Activated naive CD4-positive, alpha-beta T cell treated with anti-CD3 and anti-CD28 coated beads, Interleukin-2, amount 50 U/mL, for 24 hours (primary cell): ENCODE data around the gene ERBB3.

ENCODE experiments used
- H3K27ac Mint-ChIP-seq: one replicate; pipeline ENCODE4 v1.8.0; 2021; ENCODE audit warnings: mild to moderate bottlenecking, mixed read lengths
- H3K27me3 Mint-ChIP-seq: one replicate; pipeline ENCODE4 v1.8.0; 2021; ENCODE audit warnings: mixed read lengths
- H3K36me3 Mint-ChIP-seq: one replicate; pipeline ENCODE4 v1.8.0; 2021; ENCODE audit warnings: mixed read lengths
- H3K4me1 Mint-ChIP-seq: one replicate; pipeline ENCODE4 v1.8.0; 2021; ENCODE audit warnings: mixed read lengths
- H3K4me3 Mint-ChIP-seq: one replicate; pipeline ENCODE4 v1.8.0; 2021; ENCODE audit warnings: mild to moderate bottlenecking, mixed read lengths
- H3K9me3 Mint-ChIP-seq: one replicate; pipeline ENCODE4 v1.8.0; 2021; ENCODE audit warnings: mixed read lengths

The ERBB3 gene

DNA sequence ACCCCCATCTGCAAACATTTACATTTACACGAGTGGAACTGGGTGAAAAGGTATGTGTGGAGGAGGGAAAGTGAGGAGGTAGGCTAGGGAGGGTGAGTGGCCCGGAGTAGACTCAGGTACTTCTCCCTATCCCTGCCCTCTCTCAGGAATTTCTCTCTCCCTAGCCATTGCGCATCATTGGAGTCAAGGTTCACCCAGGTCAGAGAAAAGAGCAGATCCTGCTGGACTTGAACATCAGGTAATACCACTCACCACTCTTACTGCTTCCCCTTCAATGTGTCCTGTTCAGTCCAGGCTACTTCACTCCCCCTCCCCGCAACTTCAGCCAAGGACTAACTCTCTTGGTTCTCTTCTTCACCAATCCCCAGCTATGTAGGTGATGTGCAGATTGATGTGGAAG lies 50.9 kb downstream of the ERBB3 start:
- Mint-ChIP-seq H3K27ac (peak overlapping the region; percentile 83), H3K36me3 (peaks cover 14% of the 10 kb centered on the region), H3K27me3 (no peaks in the 10 kb centered on the region), H3K4me1 (peaks cover 70% of the 10 kb centered on the region), H3K9me3 (no peaks in the 10 kb centered on the region), H3K4me3 (peak overlapping the region; percentile 3)

DNA sequence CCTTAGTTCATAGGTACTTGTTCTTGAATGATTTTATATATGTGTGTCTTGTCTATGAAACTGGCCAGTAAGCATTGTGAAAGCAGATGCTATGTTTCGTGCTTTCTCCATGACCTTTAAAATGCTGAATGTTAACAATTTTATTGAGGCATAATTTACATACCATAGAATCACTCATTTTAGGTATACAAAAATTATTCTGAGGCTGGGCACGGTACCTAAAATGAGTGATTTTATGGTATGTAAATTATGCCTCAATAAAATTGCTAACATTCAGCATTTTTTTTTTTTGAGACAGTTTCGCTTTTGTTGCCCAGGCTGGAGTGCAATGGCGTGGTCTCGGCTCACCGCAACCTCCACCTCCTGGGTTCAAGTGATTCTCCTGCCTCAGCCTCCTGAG lies 54.9 kb downstream of the ERBB3 start:
- H3K36me3 Mint-ChIP-seq: peaks cover 33% of the 10 kb centered on the region
- no peak overlapping the region for H3K4me3 Mint-ChIP-seq
- no peaks in the 10 kb centered on the region for H3K9me3 Mint-ChIP-seq
- H3K4me1 Mint-ChIP-seq: peaks cover 77% of the 10 kb centered on the region
- no peak overlapping the region for H3K27ac Mint-ChIP-seq
- H3K27me3 Mint-ChIP-seq: no peaks in the 10 kb centered on the region

DNA sequence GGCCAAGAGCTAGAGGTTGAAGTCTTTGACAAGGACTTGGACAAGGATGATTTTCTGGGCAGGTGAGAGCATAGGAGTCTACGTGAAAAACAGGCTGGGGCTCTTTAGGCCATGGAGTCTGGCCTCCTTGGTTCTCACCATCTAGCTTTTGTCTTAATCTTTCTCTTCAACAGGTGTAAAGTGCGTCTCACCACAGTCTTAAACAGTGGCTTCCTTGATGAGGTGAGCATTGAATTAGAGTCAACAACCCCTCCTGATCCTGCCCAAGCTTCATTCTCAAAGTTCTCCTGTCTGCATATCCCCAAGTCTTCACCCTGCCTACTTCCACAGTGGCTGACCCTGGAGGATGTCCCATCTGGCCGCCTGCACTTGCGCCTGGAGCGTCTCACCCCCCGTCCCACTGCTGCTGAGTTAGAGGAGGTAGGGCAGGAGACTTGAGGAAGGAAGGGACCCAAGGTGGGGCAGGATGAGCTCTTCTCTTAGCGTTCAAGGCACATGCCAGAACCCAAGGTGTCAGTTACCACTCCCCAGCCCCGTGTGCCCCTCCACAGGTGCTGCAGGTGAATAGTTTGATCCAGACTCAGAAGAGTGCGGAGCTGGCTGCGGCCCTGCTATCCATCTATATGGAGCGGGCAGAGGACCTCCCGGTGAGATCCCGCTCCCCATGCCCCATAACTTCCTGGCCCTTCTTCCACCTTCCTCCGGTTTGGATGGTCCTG lies 58.0 kb downstream of the ERBB3 start:
- Mint-ChIP-seq H3K9me3 (no peaks in the 10 kb centered on the region), H3K4me1 (peaks cover 63% of the 10 kb centered on the region), H3K4me3 (peak overlapping the region; percentile 33), H3K36me3 (peaks cover 40% of the 10 kb centered on the region), H3K27me3 (no peaks in the 10 kb centered on the region), H3K27ac (peak overlapping the region; percentile 85)

DNA sequence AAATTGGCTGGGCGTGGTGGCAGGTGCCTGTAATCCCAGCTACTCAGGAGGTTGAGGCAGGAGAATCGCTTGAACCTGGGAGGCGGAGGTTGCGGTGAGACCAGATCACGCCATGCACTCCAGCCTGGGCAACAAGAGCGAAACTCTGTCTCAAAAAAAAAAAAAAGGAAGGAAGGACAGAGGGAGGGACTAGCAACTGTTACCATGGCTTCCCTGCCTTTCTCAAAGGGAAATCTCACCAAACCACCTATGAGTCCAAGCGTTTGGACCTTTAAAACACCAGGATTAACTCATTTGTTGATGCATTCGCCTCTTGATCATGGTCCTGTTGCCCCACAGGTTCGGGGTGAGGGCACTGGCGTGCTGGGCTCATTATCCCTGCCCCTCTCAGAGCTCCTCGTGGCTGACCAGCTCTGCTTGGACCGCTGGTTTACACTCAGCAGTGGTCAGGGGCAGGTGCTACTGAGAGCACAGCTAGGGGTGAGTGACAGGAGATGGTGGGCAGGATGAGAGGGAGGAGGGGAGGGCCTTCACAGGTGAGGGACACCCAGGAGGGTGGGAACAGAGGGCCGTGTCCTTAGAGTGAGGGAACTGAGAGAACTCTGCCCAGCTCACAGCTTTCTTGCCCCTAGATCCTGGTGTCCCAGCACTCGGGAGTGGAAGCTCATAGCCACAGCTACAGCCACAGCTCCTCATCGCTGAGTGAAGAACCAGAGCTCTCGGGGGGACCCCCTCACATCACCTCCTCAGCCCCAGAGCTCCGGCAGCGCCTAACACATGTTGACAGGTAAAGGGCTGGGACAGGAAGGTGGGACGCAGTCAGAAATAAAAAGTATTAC lies 62.2 kb downstream of the ERBB3 start:
- H3K9me3 Mint-ChIP-seq: no peaks in the 10 kb centered on the region
- no peak overlapping the region for H3K4me3 Mint-ChIP-seq
- H3K27ac Mint-ChIP-seq: peak overlapping the region; percentile 88
- H3K27me3 Mint-ChIP-seq: no peaks in the 10 kb centered on the region
- peaks cover 31% of the 10 kb centered on the region for H3K36me3 Mint-ChIP-seq
- peaks cover 50% of the 10 kb centered on the region for H3K4me1 Mint-ChIP-seq

DNA sequence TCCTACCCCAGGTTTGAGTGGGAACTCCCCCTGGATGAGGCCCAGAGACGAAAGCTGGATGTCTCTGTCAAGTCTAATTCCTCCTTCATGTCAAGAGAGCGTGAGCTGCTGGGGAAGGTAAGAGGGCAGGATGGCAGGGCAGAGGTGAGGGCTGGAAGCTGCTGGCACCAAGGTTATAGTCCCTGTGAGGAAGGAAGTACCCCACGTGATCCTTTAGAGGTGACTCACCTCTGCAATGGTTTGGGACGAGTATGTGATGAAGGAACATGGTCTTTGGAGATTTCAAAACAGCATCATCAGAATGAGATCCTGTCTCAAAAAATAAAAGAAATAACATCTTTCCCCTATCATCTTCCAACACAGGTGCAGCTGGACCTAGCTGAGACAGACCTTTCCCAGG lies 63.3 kb downstream of the ERBB3 start:
- no peaks in the 10 kb centered on the region for H3K9me3 Mint-ChIP-seq
- H3K36me3 Mint-ChIP-seq: peaks cover 25% of the 10 kb centered on the region
- H3K27me3 Mint-ChIP-seq: no peaks in the 10 kb centered on the region
- peaks cover 41% of the 10 kb centered on the region for H3K4me1 Mint-ChIP-seq
- peak overlapping the region; percentile 9 for H3K4me3 Mint-ChIP-seq
- peak overlapping the region; percentile 88 for H3K27ac Mint-ChIP-seq

DNA sequence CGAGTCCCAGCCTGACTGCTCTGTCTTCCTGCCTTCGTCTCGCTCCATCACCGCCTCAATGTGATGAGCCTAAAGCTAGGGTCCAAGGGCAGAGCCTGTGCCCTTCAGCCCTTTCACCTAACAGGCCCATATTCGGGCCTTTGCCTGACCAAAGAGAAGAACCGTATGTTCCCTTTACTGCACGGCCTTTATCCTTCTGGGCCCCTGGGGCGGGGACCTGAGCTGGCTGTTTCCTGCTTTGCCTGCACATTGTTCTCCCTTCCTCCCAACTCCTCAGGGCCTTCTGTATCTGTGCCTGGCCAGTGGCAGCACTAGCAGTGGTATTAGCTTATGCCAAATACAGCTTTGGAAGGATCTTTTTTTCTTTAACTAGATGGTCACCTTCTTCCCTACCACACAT lies 63.9 kb downstream of the ERBB3 start:
- Mint-ChIP-seq H3K27me3 (no peaks in the 10 kb centered on the region), H3K9me3 (no peaks in the 10 kb centered on the region), H3K4me1 (peaks cover 34% of the 10 kb centered on the region), H3K36me3 (peaks cover 19% of the 10 kb centered on the region), H3K27ac (peak overlapping the region; percentile 88), H3K4me3 (no peak overlapping the region)

DNA sequence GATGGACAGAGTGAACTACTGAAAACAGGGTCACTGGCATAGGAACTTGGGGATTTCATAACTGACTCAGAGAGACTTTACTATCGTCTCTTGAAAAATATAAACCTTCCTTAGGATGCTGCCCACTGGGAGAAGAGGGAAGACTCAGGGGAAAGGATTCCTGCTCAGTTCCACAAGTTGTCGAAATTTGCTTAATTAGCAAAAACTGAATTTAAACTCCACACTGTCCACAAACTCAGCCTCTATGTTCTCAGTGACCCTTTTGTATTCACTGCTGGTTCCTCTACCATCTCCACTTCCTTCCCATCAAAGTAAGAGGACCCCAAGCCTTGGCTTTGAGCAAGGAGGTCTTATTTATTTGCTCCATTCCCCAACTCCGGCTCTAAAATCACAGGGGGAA lies 65.3 kb downstream of the ERBB3 start:
- Mint-ChIP-seq H3K4me1 (peaks cover 32% of the 10 kb centered on the region), H3K36me3 (peaks cover 13% of the 10 kb centered on the region), H3K4me3 (no peak overlapping the region), H3K27ac (no peak overlapping the region), H3K27me3 (no peaks in the 10 kb centered on the region), H3K9me3 (no peaks in the 10 kb centered on the region)

DNA sequence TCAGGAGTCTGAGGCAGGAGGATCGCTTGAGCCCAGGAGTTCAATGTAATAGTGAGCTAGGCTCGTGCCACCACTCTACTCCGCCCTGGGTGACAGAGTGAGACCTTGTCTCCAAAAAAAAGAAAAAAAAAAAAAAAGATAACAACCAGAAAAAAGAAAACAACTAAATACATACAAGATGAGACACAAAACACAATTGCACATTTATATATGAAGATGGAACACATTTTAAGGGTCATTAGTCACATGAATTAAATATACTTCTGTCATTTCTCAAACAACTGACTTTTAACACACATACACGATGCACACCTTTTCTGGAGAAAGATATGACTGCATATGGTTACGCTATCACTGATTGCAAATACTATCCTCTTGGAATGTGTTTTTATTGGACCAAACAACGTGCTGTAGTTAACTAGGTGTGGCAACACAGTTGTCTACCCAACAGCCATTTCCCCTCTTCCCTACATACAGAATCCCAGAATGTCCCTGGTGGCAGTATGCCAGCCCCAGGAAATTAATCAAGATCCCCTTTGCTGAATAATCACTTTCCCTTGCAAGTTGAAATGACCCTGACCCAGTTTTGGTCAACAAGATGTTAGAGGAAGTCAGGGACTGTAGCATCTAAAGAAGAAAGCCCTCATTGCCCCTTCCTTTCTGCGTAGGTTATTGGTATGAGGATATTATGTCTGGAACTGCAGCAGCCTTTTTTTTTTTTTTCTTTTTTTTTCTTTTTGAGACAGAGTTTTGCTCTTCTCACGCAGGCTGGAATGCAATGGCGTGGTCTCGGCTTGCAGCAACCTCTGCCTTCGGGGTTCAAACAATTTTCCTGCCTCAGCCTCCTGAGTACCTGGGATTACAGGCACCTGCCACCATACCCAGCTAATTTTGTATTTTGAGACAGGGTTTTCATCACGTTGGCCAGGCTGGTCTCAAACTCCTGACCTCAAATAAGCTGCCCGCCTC lies 66.8 kb downstream of the ERBB3 start:
- H3K4me1 Mint-ChIP-seq: peaks cover 36% of the 10 kb centered on the region
- H3K27me3 Mint-ChIP-seq: no peaks in the 10 kb centered on the region
- H3K4me3 Mint-ChIP-seq: no peak overlapping the region
- no peak overlapping the region for H3K27ac Mint-ChIP-seq
- peaks cover 5% of the 10 kb centered on the region for H3K36me3 Mint-ChIP-seq
- H3K9me3 Mint-ChIP-seq: no peaks in the 10 kb centered on the region

DNA sequence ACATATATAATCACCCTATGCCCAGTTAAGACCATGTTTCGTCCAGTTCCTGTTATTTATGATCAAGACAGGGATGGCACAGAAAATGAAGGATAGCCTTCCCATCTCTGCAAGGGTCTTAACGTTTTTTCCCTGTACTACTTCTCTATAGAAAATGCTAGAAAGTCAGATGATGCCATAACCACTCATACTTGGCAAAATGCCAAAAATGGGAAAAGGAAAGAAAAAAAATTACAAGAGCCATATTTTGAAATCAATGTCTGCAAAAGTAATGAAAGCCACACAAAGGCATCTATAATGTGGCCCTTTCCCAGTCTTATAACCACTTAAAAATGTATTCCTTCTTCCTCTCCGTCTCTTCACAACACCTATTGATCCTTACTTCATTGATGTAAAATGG lies 70.6 kb downstream of the ERBB3 start:
- H3K4me1 Mint-ChIP-seq: peaks cover 29% of the 10 kb centered on the region

DNA sequence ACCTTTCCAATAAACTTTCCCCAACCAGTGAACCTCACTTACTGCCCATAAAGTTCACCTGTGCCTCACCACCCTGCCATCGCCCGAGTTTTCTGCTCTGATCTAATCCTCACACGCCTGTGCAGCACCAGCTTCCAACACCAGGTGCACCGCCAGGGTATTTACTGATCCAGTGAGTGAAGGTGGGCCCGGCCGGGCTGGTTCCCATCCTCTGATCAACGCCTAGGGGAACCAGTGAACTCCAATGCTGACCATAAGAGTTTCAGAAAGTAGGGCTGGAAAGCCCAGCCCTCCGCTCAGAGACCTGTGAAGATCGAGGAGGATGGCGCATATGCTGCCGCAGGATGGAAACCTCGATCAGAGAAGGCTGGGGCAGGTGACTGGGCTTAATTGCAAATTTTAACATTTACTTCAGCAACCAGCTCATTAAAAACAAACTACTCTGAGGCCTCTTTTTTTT lies 71.7 kb downstream of the ERBB3 start:
- no peaks in the 10 kb centered on the region for H3K36me3 Mint-ChIP-seq

More for the DNA sequence above, 70.6 kb downstream of the ERBB3 start:
- Mint-ChIP-seq H3K27me3 (no peaks in the 10 kb centered on the region), H3K27ac (peak overlapping the region; percentile 99), H3K4me3 (peak overlapping the region; percentile 57), H3K9me3 (no peaks in the 10 kb centered on the region), H3K36me3 (no peaks in the 10 kb centered on the region)

DNA sequence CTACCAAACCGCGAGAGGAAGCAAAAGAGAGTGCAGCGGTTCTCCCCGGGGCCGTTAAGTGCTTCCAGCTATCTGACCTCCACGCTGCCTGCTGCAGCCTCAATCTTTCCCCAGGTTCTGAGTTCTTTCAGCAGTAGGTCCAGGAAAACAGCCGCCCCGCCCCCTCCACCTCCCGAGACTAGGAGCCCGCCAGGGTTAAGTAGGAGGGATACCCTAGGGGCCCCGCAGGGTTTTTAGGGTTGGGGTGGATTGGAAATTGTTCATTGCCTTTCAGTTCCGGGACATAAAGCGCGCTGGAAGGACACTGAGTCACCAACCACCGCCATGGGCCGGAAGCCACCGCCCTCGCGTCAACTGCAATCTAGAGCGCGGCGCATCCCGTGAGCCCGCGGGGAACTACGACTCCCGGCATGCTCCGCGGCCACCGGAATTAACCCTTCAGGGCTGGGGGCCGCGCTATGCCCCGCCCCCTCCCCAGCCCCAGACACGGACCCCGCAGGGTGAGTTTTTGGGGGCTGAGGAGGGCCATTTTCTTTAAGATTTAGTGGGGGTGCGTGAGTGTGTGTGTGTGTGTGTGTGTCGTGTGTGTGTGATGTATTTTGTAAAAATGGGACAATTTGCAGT lies 72.3 kb downstream of the ERBB3 start, which contains the start of gene MYL6B:
Gene MYL6B, plus strand, starts transcription at position 456 of the 624 bp plus-strand sequence. CDS start 1,332 bp downstream, outside the sequence.
- no peaks in the 10 kb centered on the region for H3K9me3 Mint-ChIP-seq
- peak within 1 kb of the TSS; percentile 99 for H3K27ac Mint-ChIP-seq
- no peaks in the 10 kb centered on the region for H3K36me3 Mint-ChIP-seq
- no peaks in the 10 kb centered on the region for H3K27me3 Mint-ChIP-seq
- peak within 1 kb of the TSS; percentile 96 for H3K4me3 Mint-ChIP-seq
- peaks cover 34% of the 10 kb centered on the region for H3K4me1 Mint-ChIP-seq

More for the DNA sequence above, 71.7 kb downstream of the ERBB3 start:
- Mint-ChIP-seq H3K27me3 (no peaks in the 10 kb centered on the region), H3K4me1 (peaks cover 31% of the 10 kb centered on the region), H3K27ac (peak overlapping the region; percentile 99), H3K4me3 (peak overlapping the region; percentile 96), H3K9me3 (no peaks in the 10 kb centered on the region)
